ENCODE data around the gene LY6G6F.

The LY6G6F gene

GRCh38 chr6:31720196-31720770, 13.6 kb downstream of the LY6G6F start:
- H3K4me3 ChIP-seq (ENCODE audit: low read depth, low read length), result no peak overlapping the region

GRCh38 chr6:31721351-31722020, 14.8 kb downstream of the LY6G6F start, which contains the start of gene LY6G6C:
Gene LY6G6C (minus strand): TSS chr6:31721746. CDS start chr6:31721679, 67 bp downstream.
- no peak for TF ChIP-seq CTCF (IDR thresholded peaks at IDR 0.05; ENCODE audit: borderline replicate concordance, insufficient read depth, low read depth, low read length)
- H3K4me3 ChIP-seq (ENCODE audit: low read depth, low read length), result no peak within 1 kb of the TSS

More at GRCh38 chr6:31720196-31720770, 13.6 kb downstream of the LY6G6F start:
- no peak for TF ChIP-seq CTCF (IDR thresholded peaks at IDR 0.05; ENCODE audit: borderline replicate concordance, insufficient read depth, low read depth, low read length)

- no peak overlapping the region for H3K4me3 ChIP-seq (ENCODE audit: low read depth, low read length)
- no peak for TF ChIP-seq CTCF (IDR thresholded peaks at IDR 0.05; ENCODE audit: borderline replicate concordance, insufficient read depth, low read depth, low read length)
These were observed 15.5 kb downstream of the LY6G6F start for GRCh38 chr6:31722173-31722572.

- no peak within 1 kb of the TSS for H3K4me3 ChIP-seq (ENCODE audit: low read depth, low read length)
- TF ChIP-seq CTCF (IDR thresholded peaks at IDR 0.05; ENCODE audit: borderline replicate concordance, insufficient read depth, low read depth, low read length), result no peak
These were observed 16.7 kb downstream of the LY6G6F start, which contains the start of gene MPIG6B for GRCh38 chr6:31723245-31723979. Gene MPIG6B (plus strand): TSS chr6:31723373. CDS start chr6:31723384, 11 bp downstream.

GRCh38 chr6:31723980-31724691, 17.5 kb downstream of the LY6G6F start:
- no peak for TF ChIP-seq CTCF (IDR thresholded peaks at IDR 0.05; ENCODE audit: borderline replicate concordance, insufficient read depth, low read depth, low read length)

GRCh38 chr6:31725502-31726350, 19.1 kb downstream of the LY6G6F start:
- no peak overlapping the region for H3K4me3 ChIP-seq (ENCODE audit: low read depth, low read length)
- no peak for TF ChIP-seq CTCF (IDR thresholded peaks at IDR 0.05; ENCODE audit: borderline replicate concordance, insufficient read depth, low read depth, low read length)

More at GRCh38 chr6:31723980-31724691, 17.5 kb downstream of the LY6G6F start:
- H3K4me3 ChIP-seq (ENCODE audit: low read depth, low read length), result no peak overlapping the region

Measured in GM12875 (cell line).